Stimulated activated CD8-positive, alpha-beta memory T cell treated with anti-CD3 and anti-CD28 coated beads, Interleukin-15, amount 100 ng/mL, for 1 hour (primary cell): Measurements from ENCODE around the gene ST7.

ENCODE experiments used
- DNase-seq: peaks from one replicate; pipeline ENCODE4 v3.0.0-alpha.2; 2020; ENCODE audit warnings: low read depth

ST7 gene

GRCh38 chr7:117067340-117067739 is 114.0 kb downstream of the ST7 start:
- DNase-seq = no peak

- DNase-seq = no peak
These were observed 115.3 kb downstream of the ST7 start for GRCh38 chr7:117068511-117069145.

- no peak for DNase-seq
These were observed 116.1 kb downstream of the ST7 start for GRCh38 chr7:117069379-117069778.

- no peak for DNase-seq
These were observed 118.2 kb downstream of the ST7 start for GRCh38 chr7:117071551-117071950.

DNA sequence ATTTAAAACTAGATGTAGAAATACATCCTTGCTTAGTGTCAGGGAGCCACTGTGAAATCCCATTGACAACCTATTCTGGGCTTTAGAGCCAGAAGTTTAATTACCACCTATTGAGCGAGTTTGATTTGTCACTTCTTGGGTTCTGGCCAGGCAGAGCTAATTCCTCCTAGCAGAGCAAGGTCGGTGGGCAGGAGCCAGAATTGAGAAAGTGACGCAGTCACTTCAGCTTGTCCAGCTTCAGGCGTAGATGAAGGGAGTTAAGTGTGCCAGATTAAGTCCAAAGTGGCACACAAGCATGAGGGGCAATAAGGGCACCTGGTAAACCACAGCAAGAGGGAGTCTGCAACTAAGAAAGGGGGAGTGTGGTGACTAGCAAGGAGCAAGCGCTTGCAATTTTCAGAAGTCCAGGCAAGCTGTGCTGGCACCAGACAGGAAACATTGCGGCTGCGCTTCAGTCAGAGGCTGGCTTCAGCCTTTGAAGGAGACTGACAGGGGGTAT is 119.4 kb downstream of the ST7 start:
- no peak for DNase-seq

DNA sequence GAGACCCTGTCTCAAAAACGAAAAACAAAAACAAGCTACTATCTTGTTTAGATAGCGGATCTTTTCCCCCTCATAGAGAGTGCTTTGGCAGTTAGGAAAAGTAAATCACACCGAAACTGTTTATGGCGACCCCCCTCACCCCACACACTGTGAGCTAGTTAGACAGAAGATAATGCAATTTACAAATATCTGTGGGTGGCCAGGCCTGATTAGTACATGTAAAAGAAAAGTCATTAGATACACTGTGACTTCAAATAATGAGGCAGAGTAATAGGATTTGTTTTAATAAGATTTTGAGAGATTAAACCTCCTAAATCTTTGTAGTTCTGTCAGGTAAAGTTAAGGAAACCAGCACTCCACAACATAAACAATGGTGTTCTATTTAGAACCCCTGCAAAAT is 121.1 kb downstream of the ST7 start:
- DNase-seq = no peak

DNA sequence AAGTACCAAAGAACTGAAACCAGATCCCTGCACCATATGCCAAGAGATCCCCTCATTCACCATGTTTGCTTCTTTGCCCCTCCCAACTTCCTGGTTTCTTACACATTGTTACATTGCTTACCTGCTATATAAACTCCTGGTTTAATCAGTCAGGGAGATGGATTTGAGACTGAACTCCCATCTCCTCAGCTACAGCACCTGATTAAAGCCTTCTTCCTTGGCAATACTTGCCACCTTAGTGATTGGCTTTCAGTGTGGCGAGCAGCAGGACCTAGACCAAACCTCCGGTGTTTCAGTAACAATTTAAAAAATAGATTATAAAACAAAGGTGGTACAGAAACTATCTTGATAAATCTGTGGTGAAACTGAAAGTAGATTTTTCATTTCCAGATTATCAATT is 122.6 kb downstream of the ST7 start:
- no peak for DNase-seq

GRCh38 chr7:117076426-117076943 is 123.2 kb downstream of the ST7 start:
- no peak for DNase-seq

GRCh38 chr7:117077658-117078057 is 124.4 kb downstream of the ST7 start:
- no peak for DNase-seq

- no peak for DNase-seq
These were observed 129.3 kb downstream of the ST7 start for GRCh38 chr7:117082647-117083046.

- no peak for DNase-seq
These were observed 130.3 kb downstream of the ST7 start for GRCh38 chr7:117083648-117084047.

- DNase-seq = no peak
These were observed 131.0 kb downstream of the ST7 start for GRCh38 chr7:117084286-117084685.

GRCh38 chr7:117085275-117085674 is 132.0 kb downstream of the ST7 start:
- DNase-seq = no peak

GRCh38 chr7:117085769-117086463 is 132.6 kb downstream of the ST7 start:
- no peak for DNase-seq

- no peak for DNase-seq
These were observed 133.5 kb downstream of the ST7 start for GRCh38 chr7:117086788-117087187.

DNA sequence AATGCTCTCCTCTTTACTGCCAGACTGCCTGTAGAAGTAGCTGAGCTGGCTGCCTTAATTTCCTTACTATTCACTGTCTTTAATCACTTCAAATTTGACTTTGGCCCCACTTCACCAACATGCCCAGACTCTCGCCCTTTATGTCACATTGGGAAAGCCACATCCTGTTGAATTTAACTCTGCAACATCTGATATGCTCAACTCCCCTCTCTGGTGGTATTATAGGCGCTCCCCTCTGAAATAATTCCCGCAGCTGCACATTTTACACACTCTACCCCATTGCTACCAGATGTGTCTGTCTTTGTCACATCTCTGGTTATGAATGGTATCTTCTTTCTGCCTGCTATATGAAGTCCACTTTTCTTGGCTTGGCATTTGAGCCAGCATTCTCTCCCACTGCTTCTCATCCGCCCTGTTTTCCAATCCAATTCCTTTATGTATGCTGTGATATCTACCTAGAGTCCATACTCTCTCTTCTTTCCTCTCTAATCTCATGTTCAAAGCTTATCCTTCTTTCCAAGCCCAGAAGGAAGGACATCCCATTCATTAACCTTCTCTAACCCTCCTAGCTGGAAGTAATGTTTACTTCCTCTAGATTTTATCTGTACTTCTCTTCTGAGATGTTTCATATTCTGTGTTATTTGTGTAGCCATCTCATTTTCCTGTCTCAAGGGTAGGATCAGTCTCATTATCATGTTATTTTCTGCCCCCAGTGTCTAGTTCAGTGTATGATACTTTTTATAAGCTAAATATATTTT is 134.5 kb downstream of the ST7 start:
- no peak for DNase-seq

DNA sequence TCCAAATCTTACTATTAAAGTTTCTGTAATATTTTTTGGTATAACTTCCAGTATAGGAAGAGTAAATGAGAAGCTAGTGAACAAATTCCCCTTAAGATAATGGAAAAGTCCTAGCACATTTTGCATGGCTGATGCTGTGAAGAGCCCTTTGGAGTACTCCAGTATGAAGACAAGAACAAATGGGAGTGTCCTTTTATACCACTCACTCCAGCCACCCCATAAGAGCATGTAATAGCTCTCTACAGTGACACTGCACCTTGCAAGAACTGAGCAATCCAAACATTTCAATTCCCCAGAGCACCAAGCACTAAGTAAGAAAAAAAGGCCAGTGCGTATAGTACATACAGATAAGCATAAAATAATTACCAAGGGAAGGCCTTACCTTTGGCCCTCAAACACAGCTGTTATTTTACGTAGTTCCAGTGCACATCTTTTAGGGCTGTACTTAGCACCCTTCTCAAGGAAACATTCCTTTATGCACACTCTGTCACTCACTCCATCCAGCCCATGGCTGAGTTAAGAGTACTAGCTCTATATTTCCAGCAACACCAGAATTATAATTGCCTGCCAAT is 135.4 kb downstream of the ST7 start:
- no peak for DNase-seq

GRCh38 chr7:117090791-117091190 is 137.5 kb downstream of the ST7 start:
- no peak for DNase-seq

DNA sequence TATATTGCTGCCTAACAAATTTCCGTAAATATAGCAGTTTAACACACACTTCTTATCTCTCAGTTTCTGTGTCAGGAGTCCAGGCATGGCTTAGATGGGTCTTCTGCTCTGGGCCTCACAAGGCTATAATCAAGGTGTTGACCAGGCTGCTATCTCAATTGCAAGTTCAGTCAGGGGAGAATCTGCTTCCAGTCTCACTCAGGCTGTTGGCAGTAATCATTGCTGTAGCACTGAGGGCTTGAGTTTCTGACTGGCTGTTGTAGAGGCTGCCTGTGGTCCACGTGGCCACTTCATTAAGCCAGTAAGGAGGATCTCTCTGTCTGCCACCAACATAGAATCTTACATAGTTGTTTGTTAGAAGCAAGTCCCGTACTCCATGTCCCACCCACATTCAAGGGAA is 138.4 kb downstream of the ST7 start:
- no peak for DNase-seq

DNA sequence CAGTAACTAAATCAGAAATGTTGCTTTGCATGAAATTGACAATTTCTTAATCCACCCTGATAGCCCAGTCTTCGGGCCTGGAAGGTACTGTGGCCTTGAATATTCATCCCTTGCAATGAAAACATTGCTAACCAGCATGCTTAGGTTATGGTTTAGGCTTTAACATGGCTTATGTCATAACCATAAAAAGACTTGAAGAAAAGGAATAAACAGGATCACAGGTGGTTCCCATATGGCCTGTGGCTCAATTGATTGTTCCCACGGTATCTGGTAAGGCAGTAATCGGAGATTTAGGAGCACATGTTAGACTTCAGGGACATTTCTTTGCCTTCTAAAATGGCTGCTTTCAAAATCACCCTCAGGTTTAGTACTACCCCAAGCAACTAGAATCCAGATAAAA is 139.5 kb downstream of the ST7 start:
- no peak for DNase-seq

GRCh38 chr7:117094457-117094856 is 141.2 kb downstream of the ST7 start:
- no peak for DNase-seq

DNA sequence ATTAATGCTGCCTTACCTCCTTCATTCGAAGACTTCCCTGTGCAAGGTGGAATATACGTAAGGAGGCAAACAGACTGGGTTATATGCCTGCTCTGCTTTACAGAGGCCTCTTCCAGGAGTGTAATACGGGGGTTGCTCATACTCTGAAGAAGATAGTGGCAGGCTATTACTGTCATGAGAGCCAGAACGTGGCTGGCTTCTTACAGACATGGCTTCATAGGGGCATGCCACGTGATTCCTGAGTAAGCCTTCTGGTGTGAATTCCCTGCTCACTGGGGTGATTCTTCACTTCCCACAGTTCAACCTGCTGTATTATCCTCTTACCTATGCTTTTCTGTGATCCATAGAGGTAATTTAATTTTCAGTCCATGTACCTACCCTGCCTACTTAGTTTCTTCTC is 141.8 kb downstream of the ST7 start:
- DNase-seq = no peak

GRCh38 chr7:117096330-117096729 is 143.0 kb downstream of the ST7 start:
- DNase-seq = no peak
